GM03348 (cell line): ENCODE results near the gene CD4.
A peak's percentile ranks its signal among the peaks of the same experiment; 100 is the strongest.
"Not testable (repeated sequence)": the region's sequence is repeated elsewhere in the genome, so short reads cannot be mapped to it uniquely, and the experiment has no call there.

Experiments
- DNase-seq: peaks from one replicate; pipeline ENCODE4 v3.0.0; 2012; ENCODE audit warnings: low spot score

The CD4 gene

GRCh38 chr12:6868211-6869048 lies 79.1 kb downstream of the CD4 start:
- DNase-seq = no peak

- DNase-seq = peak; percentile 69
These were observed 80.0 kb downstream of the CD4 start for GRCh38 chr12:6869049-6870021.

GRCh38 chr12:6870304-6870703 lies 81.0 kb downstream of the CD4 start:
- DNase-seq = not testable (repeated sequence)
